DMS79 (cell line): ENCODE data around the gene DIPK1C.

Experiments used
- DNase-seq: peaks from one replicate; lab custom pipeline; 2025; lab: John Stamatoyannopoulos, UW

The DIPK1C gene

GRCh38 chr18:74388227-74388626 is 68.9 kb downstream of the DIPK1C start:
- DNase-seq: no peak

GRCh38 chr18:74387383-74387782 is 69.7 kb downstream of the DIPK1C start:
- no peak for DNase-seq
